Measurements from ENCODE around the gene IGLL5. TPM values are rescaled to one million over a fixed set of nuclear protein-coding genes. Genes with fewer than 3 reads are reported as not detected.

Gene IGLL5
- total and polyA plus RNA-seq, 5 experiments from 2014 or later = 0.27 to 2.4 (median 0.99) TPM; not detected in 1

DNA sequence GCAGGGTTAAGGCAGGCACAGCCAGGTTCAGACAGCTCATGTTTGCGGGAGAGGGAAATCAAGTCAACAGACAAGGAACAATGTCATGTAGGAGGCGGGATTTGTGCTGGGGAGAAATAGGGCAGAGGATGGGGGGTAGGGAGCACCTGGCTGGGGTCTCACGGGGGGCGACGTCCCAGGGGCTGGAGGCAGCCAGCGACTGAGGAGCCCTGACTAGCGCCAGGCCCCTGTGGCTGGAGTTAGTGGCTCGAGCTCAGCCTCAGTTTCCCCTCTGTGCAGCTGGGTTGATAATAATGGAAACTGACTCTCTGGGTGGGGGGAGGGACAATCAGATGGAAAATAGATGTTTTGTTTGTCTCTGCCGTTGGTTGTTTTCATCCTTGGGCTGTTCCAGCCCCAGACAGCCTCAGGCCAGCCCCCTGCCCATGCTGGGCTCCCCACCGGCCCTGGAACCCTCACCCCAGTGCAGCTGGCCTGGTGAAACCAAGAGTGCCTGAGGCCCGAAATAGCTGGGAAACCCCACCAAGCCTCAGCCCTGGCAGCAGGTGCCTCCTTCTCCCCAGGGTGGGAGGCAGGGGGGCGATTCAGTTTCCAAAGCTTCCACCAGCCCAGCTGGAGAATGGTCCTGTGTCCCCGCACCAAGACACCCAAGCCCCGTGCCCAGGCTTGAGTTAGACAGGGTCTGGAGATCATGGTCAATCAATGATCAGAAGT is 44.1 kb downstream of the IGLL5 start:
- peak in 1 of 10 donors; percentile 23 for DNase-seq
- H3K4me3 Mint-ChIP-seq = no peak overlapping the region
- H3K36me3 Mint-ChIP-seq = no peaks in the 10 kb centered on the region
- H3K4me1 Mint-ChIP-seq = peaks cover 7 to 84% (median 12%) of the 10 kb centered on the region in 4 donors
- POLR2A ChIA-PET = interaction anchor here (0.6 to 1.7 kb wide), 2 partner anchors 14 to 146 kb away, joined by 3 to 4 read pairs; no protein-coding TSS in a partner anchor
- H3K27me3 Mint-ChIP-seq = no peaks in the 10 kb centered on the region
- ATAC-seq = no peak
- H3K27ac Mint-ChIP-seq = peak overlapping the region in 1 of 10 donors; percentile 61
- H3K9me3 Mint-ChIP-seq = no peaks in the 10 kb centered on the region

DNA sequence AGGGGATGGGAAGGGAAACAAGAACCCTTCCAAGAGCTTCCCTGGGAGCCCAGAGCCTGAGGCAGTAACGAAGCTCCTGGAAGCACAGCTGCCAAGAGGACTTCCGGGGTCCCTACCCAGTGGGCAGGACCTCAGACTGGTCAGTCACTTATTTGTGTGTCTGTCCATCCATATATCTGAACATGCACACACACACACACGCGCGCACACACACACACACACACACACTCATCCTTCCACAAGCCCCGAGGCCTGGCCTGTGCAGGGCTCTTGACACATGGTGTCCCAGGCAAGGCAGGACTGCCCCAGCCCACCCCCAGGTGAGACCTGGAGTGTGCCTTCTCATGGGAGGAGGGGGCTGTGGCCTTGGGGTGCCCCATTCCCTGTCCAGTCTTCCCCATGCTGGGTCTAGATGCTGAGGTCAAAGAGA is 44.9 kb downstream of the IGLL5 start:
- Mint-ChIP-seq H3K27ac (no peak overlapping the region), H3K27me3 (no peaks in the 10 kb centered on the region), H3K4me1 (peaks cover 7 to 78% (median 12%) of the 10 kb centered on the region in 4 donors), H3K9me3 (no peaks in the 10 kb centered on the region), H3K36me3 (no peaks in the 10 kb centered on the region), H3K4me3 (no peak overlapping the region)
- peak in 1 of 10 donors; percentile 50 for DNase-seq
- ATAC-seq = no peak
- POLR2A ChIA-PET = interaction anchor here (1.7 kb wide), 1 partner anchor 15 kb away, joined by 3 read pairs; no protein-coding TSS in a partner anchor

DNA sequence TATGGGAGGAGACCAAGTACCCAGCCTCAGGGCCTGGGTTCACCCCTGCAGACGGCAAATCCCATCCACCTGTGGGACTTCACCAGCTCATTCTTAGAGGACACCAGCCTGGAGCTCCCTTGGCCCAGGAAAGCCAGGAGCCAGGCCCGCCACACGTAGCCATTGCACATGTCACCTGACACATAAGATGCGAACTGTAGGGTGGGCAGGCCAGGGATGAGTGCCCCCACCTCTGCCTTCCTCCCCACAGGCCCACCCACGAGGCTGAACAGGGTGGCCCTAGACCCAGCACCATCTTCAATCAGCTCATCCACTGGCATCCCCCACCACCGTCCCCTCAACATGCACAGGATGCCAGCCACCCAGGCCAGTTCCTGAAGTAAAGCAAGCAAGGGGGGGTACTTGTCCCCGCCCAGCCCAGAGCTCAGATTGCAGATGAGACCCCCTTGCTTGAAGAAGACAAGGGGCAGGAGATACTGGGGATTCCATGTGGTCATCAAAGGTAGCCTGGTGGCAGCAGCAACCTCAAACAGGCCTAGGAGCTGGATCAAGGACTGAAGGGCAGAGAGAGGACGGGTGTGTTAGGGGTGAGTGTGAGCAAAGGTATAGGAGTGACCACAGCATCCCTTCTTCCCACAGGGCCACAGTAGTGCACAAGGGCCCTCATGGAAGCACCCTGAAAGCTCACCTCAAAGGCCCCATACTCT is 45.6 kb downstream of the IGLL5 start:
- no peaks in the 10 kb centered on the region for H3K36me3 Mint-ChIP-seq

DNA sequence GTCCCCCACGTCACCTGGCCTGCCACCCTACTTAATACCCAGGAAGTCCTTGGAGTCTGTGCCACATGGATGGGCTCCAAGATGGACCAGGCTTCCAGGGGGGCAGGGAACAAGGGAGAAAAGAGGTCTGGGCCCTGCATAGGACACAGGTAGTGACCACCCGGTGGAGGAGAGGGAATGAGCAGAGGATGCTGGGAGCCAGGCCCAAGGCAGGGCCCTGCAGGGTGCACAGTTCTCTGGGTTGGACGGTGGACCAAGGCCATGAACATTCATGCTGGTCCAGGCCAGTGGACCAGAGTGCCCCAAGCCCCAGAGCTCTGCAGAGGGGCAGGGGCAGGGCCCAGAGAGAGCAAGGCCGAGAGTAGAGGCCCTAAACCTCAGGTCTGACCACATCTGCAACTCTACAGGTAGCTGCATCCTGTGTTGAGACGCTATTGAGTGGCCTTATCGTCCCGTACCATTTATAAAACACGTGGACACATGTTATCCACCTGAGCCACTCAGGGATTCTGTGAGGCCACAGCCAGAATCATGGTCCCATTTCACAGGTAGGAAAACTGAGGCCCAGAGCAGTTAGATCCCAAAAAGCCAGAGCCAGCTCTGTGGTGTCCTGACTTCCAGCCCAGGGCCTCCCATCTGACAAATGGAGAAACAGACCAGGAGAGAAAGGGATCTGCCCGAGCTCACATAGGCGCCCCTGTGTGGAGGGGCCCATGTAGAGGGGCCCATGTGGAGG is 46.4 kb downstream of the IGLL5 start:
- peak in 1 of 10 donors; percentile 41 for DNase-seq
- ATAC-seq = no peak
- POLR2A ChIA-PET = no interaction called here

More for the DNA sequence above, 45.6 kb downstream of the IGLL5 start:
- H3K4me1 Mint-ChIP-seq = peaks cover 5 to 75% (median 9%) of the 10 kb centered on the region in 4 donors
- no peaks in the 10 kb centered on the region for H3K9me3 Mint-ChIP-seq
- no peaks in the 10 kb centered on the region for H3K27me3 Mint-ChIP-seq
- ATAC-seq (no peak), DNase-seq (peak in 1 of 10 donors; percentile 38)
- POLR2A ChIA-PET = no interaction called here
- no peak overlapping the region for H3K4me3 Mint-ChIP-seq
- H3K27ac Mint-ChIP-seq = peak overlapping the region in 2 of 10 donors; percentile 24 to 51

DNA sequence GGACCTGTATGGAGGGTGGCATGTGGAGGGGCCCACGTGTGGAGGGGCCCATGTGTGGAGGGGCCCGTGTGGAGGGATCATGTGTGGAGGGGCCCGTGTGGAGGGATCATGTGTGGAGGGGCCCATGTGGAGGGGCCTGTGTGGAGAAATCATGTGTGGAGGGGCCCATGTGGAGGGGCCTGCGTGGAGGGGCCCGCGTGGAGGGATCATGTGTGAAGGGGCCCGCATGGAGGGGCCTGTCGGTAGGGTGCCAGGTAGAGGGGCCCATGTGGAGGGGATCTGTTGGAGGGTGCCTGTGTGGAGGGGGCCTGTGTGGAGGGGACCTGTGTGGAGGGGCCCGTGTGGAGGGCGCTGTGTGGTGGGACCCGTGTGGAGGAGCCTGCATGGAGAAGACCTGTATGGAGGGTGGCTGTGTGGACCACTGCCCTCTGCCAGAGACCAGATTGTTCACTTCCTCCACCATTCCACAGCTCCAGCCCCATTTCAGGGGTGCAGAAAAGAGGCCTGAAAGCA is 47.0 kb downstream of the IGLL5 start:
- POLR2A ChIA-PET = no interaction called here
- ATAC-seq (no peak), DNase-seq (peak in 1 of 10 donors; percentile 34)
- Mint-ChIP-seq H3K4me1 (peaks cover 0 to 74% (median 1%) of the 10 kb centered on the region in 4 donors), H3K27ac (peak overlapping the region in 1 of 10 donors; percentile 78), H3K36me3 (no peaks in the 10 kb centered on the region), H3K4me3 (no peak overlapping the region), H3K9me3 (no peaks in the 10 kb centered on the region), H3K27me3 (no peaks in the 10 kb centered on the region)

More for the DNA sequence above, 46.4 kb downstream of the IGLL5 start:
- Mint-ChIP-seq H3K27ac (peak overlapping the region in 2 of 10 donors; percentile 24 to 78), H3K9me3 (no peaks in the 10 kb centered on the region), H3K36me3 (no peaks in the 10 kb centered on the region), H3K27me3 (no peaks in the 10 kb centered on the region), H3K4me3 (no peak overlapping the region), H3K4me1 (peaks cover under 1 to 74% (median 3%) of the 10 kb centered on the region in 4 donors)

DNA sequence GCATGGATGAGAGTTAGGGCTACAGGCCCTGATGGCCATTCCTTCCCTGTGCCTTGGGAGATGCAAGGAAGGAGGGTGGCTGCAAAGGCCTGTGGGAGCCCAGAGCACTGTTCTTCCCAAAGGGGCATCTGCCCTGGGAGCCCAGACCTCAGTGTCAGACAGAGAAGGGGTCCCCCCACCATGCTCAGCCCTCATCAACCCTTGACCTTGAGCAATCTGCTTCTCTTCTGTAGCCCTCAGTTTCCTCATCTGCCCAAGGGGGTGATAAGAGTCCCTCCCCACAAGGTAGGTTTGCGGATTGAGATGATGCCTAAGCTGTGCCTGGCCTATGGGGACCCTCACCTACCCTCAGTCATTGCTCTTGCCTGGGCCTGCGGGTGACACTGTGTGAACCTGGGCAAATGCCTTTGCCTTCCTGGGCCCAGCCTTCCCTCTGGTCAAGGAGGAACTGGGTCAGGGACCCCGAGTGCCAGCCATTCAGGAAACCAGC is 47.5 kb downstream of the IGLL5 start:
- peak overlapping the region in 1 of 10 donors; percentile 78 for H3K27ac Mint-ChIP-seq
- no peaks in the 10 kb centered on the region for H3K9me3 Mint-ChIP-seq
- peaks cover 0 to 74% (median 1%) of the 10 kb centered on the region in 4 donors for H3K4me1 Mint-ChIP-seq
- no peaks in the 10 kb centered on the region for H3K36me3 Mint-ChIP-seq
- H3K27me3 Mint-ChIP-seq = no peaks in the 10 kb centered on the region
- peak in 1 of 2 donors; percentile 42 for ATAC-seq
- H3K4me3 Mint-ChIP-seq = peak overlapping the region in 1 of 10 donors; percentile 36
- DNase-seq = peak in 1 of 10 donors; percentile 57
- POLR2A ChIA-PET = no interaction called here

DNA sequence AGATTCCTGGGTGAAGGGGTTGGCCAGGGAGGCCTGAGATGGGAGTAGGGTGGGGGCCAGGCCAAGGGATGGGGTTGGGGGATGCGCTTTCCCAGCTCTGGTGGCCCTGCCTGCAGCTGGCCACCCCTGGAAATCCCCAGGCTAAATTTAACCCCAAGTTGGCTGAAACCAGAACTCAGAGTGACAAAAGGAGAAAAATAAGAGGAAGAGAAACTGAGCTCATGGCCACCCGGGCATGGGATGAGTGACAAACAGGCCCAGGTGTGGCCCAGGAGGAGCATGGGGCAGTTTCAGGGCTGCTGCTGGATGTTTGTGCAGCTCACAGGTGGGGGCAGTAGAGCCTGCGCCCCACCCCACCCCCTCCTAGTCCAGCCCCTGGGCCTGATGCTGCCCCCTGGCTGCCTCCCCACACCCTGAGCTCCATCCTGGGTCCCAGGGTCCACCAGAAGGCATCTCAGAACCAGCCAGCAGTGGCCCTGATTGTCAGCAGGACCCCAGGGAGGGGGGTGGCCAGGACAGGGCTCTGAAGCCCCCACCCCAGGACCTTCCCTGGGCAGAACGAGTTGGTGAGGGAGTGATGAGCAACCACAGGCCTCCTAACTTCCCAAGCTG is 48.0 kb downstream of the IGLL5 start:
- peak; percentile 25 to 76 for ATAC-seq
- Mint-ChIP-seq H3K9me3 (no peaks in the 10 kb centered on the region), H3K36me3 (no peaks in the 10 kb centered on the region), H3K4me3 (peak overlapping the region in 1 of 10 donors; percentile 36), H3K27me3 (no peaks in the 10 kb centered on the region), H3K4me1 (peaks cover 0 to 74% (median under 1%) of the 10 kb centered on the region in 4 donors), H3K27ac (peak overlapping the region in 1 of 10 donors; percentile 78)
- peak in 2 of 10 donors; percentile 49 to 73 for DNase-seq
- POLR2A ChIA-PET = no interaction called here

DNA sequence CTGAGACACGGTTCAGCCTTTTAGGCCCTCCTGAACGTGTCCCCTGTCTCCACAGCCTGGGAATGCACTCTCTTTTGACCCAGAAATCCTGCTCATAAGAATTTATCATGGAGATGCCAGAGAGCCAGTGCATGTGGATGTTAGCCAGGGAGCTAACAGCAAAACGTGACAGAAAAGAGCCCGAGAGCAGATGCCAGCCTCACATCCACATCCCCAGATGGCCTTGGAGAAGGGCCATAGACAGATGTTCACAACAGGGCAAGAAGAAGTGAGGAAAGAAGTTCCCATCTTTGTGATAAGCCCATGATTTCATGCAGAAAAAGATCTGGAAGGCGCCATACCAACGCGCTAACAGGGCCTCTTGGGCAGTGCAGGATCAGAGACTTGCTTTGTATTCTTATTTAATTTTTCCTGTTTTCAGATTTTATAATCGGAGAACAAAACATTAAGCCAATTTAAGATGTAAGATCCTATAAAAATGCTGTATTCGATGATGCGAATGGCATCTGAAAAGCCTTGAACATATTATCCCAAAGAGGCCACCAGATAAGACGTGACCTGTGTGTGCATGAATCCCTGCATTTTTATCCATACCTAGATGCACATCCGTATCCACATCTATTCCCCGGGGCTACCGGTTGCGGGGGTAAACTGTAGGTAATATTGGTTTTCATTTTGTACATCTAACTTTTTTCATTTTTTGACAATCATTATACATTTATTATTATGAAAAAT is 48.7 kb downstream of the IGLL5 start:
- Mint-ChIP-seq H3K9me3 (no peaks in the 10 kb centered on the region), H3K4me3 (no peak overlapping the region), H3K27me3 (no peaks in the 10 kb centered on the region), H3K36me3 (no peaks in the 10 kb centered on the region), H3K27ac (peak overlapping the region in 1 of 10 donors; percentile 78), H3K4me1 (peaks cover 0 to 74% (median under 1%) of the 10 kb centered on the region in 4 donors)
- POLR2A ChIA-PET = no interaction called here
- no peak for DNase-seq
- ATAC-seq = no peak

DNA sequence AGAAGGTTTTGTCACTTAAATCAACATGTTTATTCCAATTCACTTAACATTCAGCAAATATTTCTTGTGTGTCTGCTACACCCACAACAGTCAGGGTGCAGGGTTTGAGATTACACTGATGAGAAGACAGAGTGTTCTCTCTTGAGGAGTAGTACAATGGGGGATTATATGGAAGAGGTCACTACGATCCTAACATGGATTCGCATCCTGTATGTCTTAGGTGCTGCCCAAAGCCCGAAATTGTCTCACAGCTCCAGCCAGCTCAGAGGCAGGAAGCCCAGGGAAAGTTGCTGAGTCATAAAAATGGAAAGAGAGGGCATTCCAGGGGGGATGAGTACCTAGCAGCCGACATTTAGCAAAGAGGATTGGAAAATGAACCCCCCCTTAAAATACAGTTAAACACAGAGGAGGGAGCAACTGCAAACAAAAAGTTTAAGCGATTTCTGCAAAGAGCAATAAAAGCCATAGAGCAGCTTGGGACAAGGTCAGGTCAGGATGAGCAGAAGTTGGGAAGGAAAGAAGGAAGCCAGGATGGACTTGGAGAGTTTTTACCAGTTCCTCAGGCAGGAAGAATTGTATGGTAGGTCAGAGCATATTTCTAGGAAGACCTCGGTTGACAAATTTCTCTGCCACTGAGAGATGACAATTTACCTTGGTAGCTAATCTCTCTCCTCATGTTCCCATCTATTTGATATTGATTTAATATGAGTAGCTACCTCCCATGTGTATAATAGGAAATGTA is 49.5 kb downstream of the IGLL5 start:
- H3K4me1 Mint-ChIP-seq = peaks cover 0 to 71% (median under 1%) of the 10 kb centered on the region in 4 donors

DNA sequence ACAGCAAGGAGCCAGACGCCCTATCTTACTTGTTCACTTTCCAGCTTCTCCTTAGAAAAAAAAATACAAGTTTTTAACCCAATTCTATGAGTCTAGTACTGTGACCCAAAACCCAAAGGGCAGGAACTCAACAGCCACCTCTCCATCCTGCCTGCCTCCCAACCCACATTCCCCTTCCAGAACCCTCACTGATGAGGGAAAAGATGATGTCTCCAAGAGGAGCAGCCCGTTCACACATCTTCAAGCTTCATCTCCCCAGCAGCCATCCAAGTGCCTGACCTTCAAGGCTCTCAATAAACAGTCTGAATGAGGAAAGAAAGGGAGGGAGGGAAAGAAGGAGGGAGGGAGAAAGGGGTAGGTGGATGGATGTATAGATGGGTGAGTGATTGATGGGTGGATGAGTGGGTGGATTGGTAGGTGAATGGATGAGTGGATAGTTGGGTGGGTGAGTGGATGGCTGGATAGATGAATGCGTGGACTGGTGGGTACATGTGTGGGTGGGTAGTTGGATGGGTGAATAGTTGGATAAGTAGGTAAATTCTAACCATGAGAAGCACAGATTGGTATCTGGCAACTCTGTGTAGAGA is 50.4 kb downstream of the IGLL5 start:
- Mint-ChIP-seq H3K4me1 (peaks cover 2 to 74% (median 5%) of the 10 kb centered on the region in 4 donors), H3K27ac (peak overlapping the region in 1 of 10 donors; percentile 39), H3K4me3 (no peak overlapping the region), H3K9me3 (no peaks in the 10 kb centered on the region), H3K27me3 (peaks cover 0 to 3% (median 2%) of the 10 kb centered on the region in 5 donors), H3K36me3 (no peaks in the 10 kb centered on the region)
- DNase-seq (no peak), ATAC-seq (no peak)
- POLR2A ChIA-PET = no interaction called here

More for the DNA sequence above, 49.5 kb downstream of the IGLL5 start:
- H3K27ac Mint-ChIP-seq = no peak overlapping the region
- no peak overlapping the region for H3K4me3 Mint-ChIP-seq
- no peaks in the 10 kb centered on the region for H3K36me3 Mint-ChIP-seq
- H3K9me3 Mint-ChIP-seq = no peaks in the 10 kb centered on the region
- POLR2A ChIA-PET = no interaction called here
- H3K27me3 Mint-ChIP-seq = no peaks in the 10 kb centered on the region
- ATAC-seq (no peak), DNase-seq (no peak)
